AG04449 (cell line): ENCODE measurements around the gene LRMDA.

Experiments used
- CTCF ChIA-PET: fragments of 350-600 bp; formaldehyde crosslinking; extraction: SDS; loops from one replicate; lab custom pipeline; 2021; ENCODE audit warnings: antibody characterized with exemption; lab: Yijun Ruan, JAX
- POLR2A ChIA-PET: fragments of 400-600, 350-600 bp; formaldehyde crosslinking; extraction: SDS; loops from one replicate; lab custom pipeline; 2020; ENCODE audit warnings: antibody characterized with exemption, inconsistent platforms; lab: Yijun Ruan, JAX
- DNase-seq: peaks from one replicate; pipeline ENCODE4 v3.0.0-alpha.2; 2010; ENCODE audit warnings: low read depth, low spot score
- H3K4me3 ChIP-seq: 2 replicates; pipeline ENCODE4 v1.5.1; 2011; ENCODE audit warnings: low read depth, mild to moderate bottlenecking, control low read depth, low read length
- CTCF ChIP-seq: IDR thresholded peaks from one replicate; pipeline ENCODE4 v1.5.1; 2011; ENCODE audit warnings: mild to moderate bottlenecking, moderate library complexity, low read length, control low read depth, inconsistent platforms; ENCODE audit not compliant: insufficient read depth; ENCODE audit errors: missing control alignments

The LRMDA gene

GRCh38 chr10:75801661-75802060 lies 370.2 kb downstream of the LRMDA start:
- no peak for DNase-seq
- CTCF ChIA-PET: interaction anchor here (1.1 to 1.7 kb wide), 2 partner anchors 406 to 1184 kb away, joined by 3 read pairs; no protein-coding TSS in a partner anchor
- POLR2A ChIA-PET: no interaction called here
- TF ChIP-seq CTCF: no peak
- H3K4me3 ChIP-seq: no peak overlapping the region

- TF ChIP-seq CTCF: no peak
- H3K4me3 ChIP-seq: no peak overlapping the region
- CTCF ChIA-PET: interaction anchor here (1.7 kb wide), 1 partner anchor 408 kb away, joined by 3 read pairs; no protein-coding TSS in a partner anchor
- no peak for DNase-seq
- POLR2A ChIA-PET: no interaction called here
Measured at GRCh38 chr10:75803121-75803520, 371.7 kb downstream of the LRMDA start.

- H3K4me3 ChIP-seq: no peak overlapping the region
- CTCF ChIA-PET: no interaction called here
- no peak for TF ChIP-seq CTCF
- POLR2A ChIA-PET: no interaction called here
- no peak for DNase-seq
Measured at GRCh38 chr10:75803816-75804552, 372.6 kb downstream of the LRMDA start.

DNA sequence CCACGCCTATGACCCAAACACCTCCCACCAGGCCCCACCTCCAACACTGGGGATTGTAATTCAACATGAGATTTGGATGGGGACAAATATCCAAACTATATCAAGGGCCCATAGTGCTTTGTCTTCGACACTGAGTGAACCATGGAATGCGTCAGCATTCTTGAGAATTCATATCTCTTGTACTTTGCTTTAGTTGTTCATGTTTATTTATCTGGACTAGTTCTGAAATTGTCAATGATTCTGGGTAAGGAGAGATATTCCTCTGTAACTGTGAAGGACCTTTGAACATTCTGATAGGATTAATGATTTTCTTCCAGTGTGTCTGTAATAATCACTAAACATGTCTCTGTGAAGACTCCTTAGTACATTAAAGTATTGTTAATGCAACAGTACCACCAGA lies 374.8 kb downstream of the LRMDA start:
- TF ChIP-seq CTCF: no peak
- ChIA-PET POLR2A (no interaction called here), CTCF (no interaction called here)
- DNase-seq: no peak
- no peak overlapping the region for H3K4me3 ChIP-seq

- POLR2A ChIA-PET: no interaction called here
- no peak overlapping the region for H3K4me3 ChIP-seq
- no peak for TF ChIP-seq CTCF
- CTCF ChIA-PET: no interaction called here
- no peak for DNase-seq
Measured at GRCh38 chr10:75807456-75807855, 376.0 kb downstream of the LRMDA start.

DNA sequence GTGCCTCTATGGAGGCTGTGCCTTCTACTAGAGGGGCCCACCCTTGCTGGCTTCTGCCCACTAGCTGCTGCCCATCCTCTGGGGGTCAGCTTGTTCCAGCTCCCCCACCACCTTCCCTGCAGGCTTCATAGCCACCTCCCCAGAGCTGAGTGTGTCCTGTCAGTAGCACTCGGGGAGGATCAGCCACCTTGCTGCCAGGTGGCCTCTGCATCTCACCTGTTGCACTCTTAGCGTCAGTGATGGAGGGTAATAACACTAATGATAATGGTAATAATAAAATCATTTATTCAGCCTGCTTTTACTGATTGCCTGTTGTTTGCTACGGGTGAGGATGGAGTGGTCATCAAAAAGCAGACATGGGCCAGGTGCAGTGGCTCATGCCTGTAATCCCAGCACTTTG lies 377.6 kb downstream of the LRMDA start:
- no peak for TF ChIP-seq CTCF
- CTCF ChIA-PET: no interaction called here
- POLR2A ChIA-PET: no interaction called here
- no peak for DNase-seq
- no peak overlapping the region for H3K4me3 ChIP-seq
